A172 (cell line): Measurements from ENCODE around the gene NRIP1. TPM values are rescaled to one million over a fixed set of nuclear protein-coding genes. Genes with fewer than 3 reads are reported as not detected.
"Not testable (repeated sequence)": the region's sequence is repeated elsewhere in the genome, so short reads cannot be mapped to it uniquely, and the experiment has no call there.

Source experiments
- DNase-seq: peaks from one replicate; pipeline ENCODE4 v3.0.0-alpha.2; 2015; ENCODE audit warnings: low spot score
- total RNA-seq: library from RNA; depleted of rRNA; stranded (reverse); fragments of >200 nt; shearing (Covaris generic); gene quantifications from 2 replicates; pipeline ENCODE4 v1.2.3, GENCODE V29; 2014

The NRIP1 gene
- total RNA-seq, 1 experiment from 2014 or later: 8.0 TPM

DNA sequence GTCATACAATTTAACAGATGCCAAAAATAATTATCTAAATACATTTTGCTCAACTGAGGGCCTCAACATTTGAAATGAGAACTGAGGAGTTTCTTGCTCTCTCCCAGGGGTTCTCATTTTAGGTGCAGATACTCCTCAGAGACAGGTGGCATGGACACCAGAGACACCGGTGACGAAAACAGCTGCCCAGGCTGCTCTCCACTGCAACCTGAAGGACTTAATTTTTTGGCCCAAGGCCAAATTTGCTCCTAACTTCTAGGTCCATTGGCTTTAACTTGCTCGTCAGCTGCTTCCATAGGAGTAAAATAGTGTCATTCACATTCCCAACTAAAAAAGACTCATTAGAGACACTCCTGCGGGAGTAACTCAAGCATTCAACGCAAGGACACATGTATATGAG, 87.0 kb downstream of the NRIP1 start:
- DNase-seq: no peak

GRCh38 chr21:14975136-14975919, 89.5 kb downstream of the NRIP1 start:
- no peak for DNase-seq

DNA sequence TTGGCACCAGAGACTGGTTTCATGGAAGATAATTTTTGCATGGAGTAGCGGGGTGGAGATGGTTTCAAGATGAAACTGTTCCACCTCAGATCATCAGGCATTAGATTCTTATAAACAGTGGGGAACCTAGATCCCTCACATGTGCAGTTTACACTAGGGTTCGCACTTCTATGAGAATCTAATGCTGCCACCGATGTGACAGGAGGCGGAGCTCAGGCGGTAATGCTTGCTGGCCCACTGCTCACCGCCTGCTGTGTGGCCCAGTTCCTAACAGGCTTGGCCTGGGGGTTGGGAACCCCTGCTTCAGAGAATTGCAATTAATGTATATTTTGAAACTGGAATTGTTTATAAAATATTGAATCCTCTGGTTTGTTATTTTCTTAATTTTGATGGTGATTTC, 92.1 kb downstream of the NRIP1 start:
- DNase-seq: no peak

DNA sequence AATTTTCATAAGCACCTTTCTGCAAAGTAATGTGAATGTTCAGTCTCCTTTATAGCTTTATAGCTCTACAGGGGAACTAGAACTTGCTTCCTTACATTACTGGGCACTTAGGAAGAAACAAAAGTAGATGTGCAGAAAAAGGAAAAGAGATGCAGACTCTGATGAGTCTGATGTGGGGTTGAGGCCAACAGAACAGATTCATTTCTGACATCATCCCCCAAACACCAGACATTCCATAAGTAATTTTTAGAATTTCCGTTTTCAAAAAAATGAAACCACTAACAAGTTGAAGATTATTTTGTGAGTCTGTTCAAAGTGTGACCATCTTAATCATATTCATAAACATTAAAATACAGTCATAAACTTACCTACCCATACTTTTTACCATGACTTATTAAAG, 96.0 kb downstream of the NRIP1 start:
- DNase-seq: no peak

GRCh38 chr21:14968029-14968428, 96.8 kb downstream of the NRIP1 start:
- DNase-seq: no peak

DNA sequence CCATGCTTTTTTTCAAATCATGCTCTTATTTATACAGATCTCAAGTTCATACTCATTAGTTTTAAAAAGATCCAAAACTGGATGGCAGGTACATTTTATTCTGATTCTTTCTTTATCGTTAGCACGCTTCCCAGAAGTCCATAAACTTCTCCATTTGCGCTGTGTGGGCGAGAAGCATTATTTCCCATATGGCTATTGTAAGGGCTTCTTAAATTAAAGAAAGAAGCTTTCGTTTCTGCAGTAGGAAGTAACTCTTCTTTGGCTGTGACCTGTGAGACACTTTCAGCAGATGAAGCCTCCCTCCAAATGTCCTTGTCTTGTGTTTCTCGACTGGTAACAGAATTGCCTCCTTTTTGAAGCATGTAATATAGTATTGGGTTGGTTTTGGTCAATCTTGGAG, 100.2 kb downstream of the NRIP1 start:
- DNase-seq: no peak

- DNase-seq: no peak
Observed at GRCh38 chr21:14962217-14962616, 102.6 kb downstream of the NRIP1 start.

DNA sequence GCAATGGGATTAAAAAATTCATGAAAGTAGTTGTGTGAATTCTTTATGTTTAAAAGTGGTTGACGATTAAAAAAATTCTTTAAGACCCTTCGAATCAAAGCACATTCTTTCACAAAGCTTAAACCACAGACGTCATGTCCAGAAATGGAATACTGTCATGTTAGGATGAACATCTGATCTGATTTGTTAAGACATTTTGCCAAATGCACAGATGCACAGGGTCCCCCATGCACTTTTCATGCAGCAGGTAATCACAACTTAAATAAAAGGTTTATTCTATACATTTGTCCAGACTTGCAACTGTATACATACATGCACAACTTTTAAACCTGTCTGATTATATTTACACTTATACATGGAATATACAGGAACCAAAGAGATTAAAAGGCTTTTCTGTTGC, 103.3 kb downstream of the NRIP1 start:
- DNase-seq: no peak

DNA sequence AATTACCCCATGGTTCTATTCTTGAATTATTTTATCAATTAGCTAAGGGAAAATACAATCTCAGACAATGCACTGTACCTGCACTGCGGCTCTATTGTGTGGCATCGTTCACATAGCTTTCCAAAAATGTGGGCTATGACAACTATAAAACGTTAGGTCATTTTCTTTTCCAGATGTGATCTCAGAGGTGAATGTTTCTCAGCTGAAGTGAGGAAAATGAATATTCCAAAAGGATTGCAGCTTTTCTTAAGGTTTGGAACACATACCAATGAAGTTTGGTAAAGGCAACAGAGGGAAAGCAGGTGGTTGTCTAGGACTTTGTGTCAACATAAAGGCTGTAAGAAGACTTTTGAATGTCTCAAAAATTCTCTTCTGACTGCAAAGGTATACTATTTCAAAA, 105.5 kb downstream of the NRIP1 start:
- DNase-seq: no peak

- DNase-seq: no peak
Observed at GRCh38 chr21:14957836-14958235, 107.0 kb downstream of the NRIP1 start.

- DNase-seq: no peak
Observed at GRCh38 chr21:14956807-14957206, 108.0 kb downstream of the NRIP1 start.

- DNase-seq: no peak
Observed at GRCh38 chr21:14955936-14956520, 108.8 kb downstream of the NRIP1 start.

- no peak for DNase-seq
Observed at GRCh38 chr21:14952916-14953315, 111.9 kb downstream of the NRIP1 start.

DNA sequence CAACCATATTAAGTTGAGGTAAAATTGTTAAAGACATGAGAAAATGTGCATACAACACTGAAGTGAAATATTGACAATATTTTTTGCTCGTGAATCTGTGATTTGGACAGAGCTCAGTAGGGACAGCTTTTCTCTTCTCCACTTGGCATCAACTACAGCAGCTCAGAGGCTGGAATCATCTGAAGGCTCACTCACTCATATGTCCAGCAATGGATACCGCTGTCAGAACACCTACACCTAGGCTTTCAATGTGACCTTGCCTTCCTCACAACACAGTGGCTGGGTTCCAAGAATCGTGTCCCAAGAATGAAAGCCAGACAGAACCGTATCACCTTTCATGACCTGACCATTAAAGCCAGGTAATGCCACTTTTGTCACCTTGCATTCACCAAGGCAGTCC, 115.2 kb downstream of the NRIP1 start:
- no peak for DNase-seq

GRCh38 chr21:14947613-14948160, 117.1 kb downstream of the NRIP1 start:
- DNase-seq: no peak

GRCh38 chr21:14945176-14945575, 119.6 kb downstream of the NRIP1 start:
- no peak for DNase-seq

DNA sequence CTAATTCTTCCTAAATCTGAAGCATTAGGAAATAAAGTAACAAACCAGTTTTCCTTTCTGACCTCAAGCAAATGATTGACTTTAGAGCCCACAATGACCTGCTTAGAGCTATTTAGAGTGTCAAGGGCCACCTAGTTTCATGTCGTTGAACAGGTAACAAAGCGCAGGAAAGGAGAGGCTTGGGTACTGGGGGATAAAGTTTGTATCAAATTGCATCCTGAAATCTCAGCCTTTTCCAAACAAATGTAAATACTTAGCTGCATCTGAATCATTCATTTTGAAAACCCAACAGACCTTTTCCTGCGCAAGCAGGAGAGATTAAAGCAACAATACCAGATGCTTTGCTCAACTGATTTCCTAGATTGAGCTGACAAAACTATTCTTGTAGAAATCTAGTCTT, 121.2 kb downstream of the NRIP1 start:
- DNase-seq: no peak

GRCh38 chr21:14942801-14943490, 121.9 kb downstream of the NRIP1 start:
- no peak for DNase-seq

DNA sequence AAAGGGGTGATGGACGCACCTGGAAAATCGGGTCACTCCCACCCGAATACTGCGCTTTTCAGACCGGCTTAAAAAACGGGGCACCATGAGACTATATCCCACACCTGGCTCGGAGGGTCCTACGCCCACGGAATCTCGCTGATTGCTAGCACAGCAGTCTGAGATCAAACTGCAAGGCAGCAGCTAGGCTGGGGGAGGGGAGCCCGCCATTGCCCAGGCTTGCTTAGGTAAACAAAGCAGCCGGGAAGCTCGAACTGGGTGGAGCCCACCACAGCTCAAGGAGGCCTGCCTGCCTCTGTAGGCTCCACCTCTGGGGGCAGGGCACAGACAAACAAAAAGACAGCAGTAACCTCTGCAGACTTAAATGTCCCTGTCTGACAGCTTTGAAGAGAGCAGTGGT, 137.5 kb downstream of the NRIP1 start:
- not testable (repeated sequence) for DNase-seq

GRCh38 chr21:14926186-14926585, 138.6 kb downstream of the NRIP1 start:
- no peak for DNase-seq

GRCh38 chr21:14923468-14923867, 141.3 kb downstream of the NRIP1 start:
- DNase-seq: no peak

GRCh38 chr21:14922980-14923379, 141.8 kb downstream of the NRIP1 start:
- no peak for DNase-seq

GRCh38 chr21:14918527-14918926, 146.3 kb downstream of the NRIP1 start:
- no peak for DNase-seq
